Neural progenitor cell (in vitro differentiated cells): ENCODE results near the gene PCDHA9.

Experiments
- CTCF ChIP-seq: fragments of 200-600 bp; sonication (generic); IDR thresholded peaks from 2 replicates; pipeline ENCODE4 v1.5.1; 2017; ENCODE audit warnings: antibody characterized with exemption, mild to moderate bottlenecking
- EZH2 ChIP-seq: fragments of 200-600 bp; sonication (generic); IDR thresholded peaks from 2 replicates; pipeline ENCODE4 v1.6.1; 2017; ENCODE audit warnings: antibody characterized with exemption, mild to moderate bottlenecking, moderate library complexity
- EZH2phosphoT487 ChIP-seq: fragments of 200-600 bp; sonication (generic); IDR thresholded peaks from 2 replicates; pipeline ENCODE4 v1.6.1; 2017; ENCODE audit warnings: antibody characterized with exemption

- TF ChIP-seq EZH2phosphoT487 (no peak), CTCF (no peak), EZH2 (no peak)
Measured at GRCh38 chr5:140877262-140877581, 29.0 kb downstream of the PCDHA9 start.
